ENCODE measurements around the gene AKIP1. TPM values are rescaled to one million over a fixed set of nuclear protein-coding genes. Genes with fewer than 3 reads are reported as not detected.
A peak's percentile ranks its signal among the peaks of the same experiment; 100 is the strongest.
"Not testable (repeated sequence)": the region's sequence is repeated elsewhere in the genome, so short reads cannot be mapped to it uniquely, and the experiment has no call there.

The AKIP1 gene
- total RNA-seq (2014; rRNA removed; shearing (Covaris generic)): 36.5 and 46.2 TPM in 2 replicates

GRCh38 chr11:8911029-8911823, at the start of gene AKIP1:
AKIP1 (plus strand) TSS chr11:8911189; CDS start chr11:8911450, 261 bp downstream.
- DNase-seq (ENCODE audit: low read depth): peak; percentile 92

- DNase-seq (ENCODE audit: low read depth): peak; percentile 46
These were observed 47.2 kb upstream of the AKIP1 start for GRCh38 chr11:8863838-8864237.

GRCh38 chr11:8865304-8865703, 45.7 kb upstream of the AKIP1 start:
- DNase-seq (ENCODE audit: low read depth): no peak

GRCh38 chr11:8867035-8867434, 44.0 kb upstream of the AKIP1 start:
- DNase-seq (ENCODE audit: low read depth): no peak

- peak; percentile 59 for DNase-seq (ENCODE audit: low read depth)
These were observed 42.9 kb upstream of the AKIP1 start for GRCh38 chr11:8867931-8868631.

- DNase-seq (ENCODE audit: low read depth): peak; percentile 76
These were observed 40.4 kb upstream of the AKIP1 start for GRCh38 chr11:8870411-8871170.

- peak; percentile 96 for DNase-seq (ENCODE audit: low read depth)
These were observed 39.7 kb upstream of the AKIP1 start for GRCh38 chr11:8871171-8871775.

- DNase-seq (ENCODE audit: low read depth): peak; percentile 14
These were observed 39.0 kb upstream of the AKIP1 start for GRCh38 chr11:8871962-8872361.

- DNase-seq (ENCODE audit: low read depth): peak; percentile 14
These were observed 37.1 kb upstream of the AKIP1 start for GRCh38 chr11:8873741-8874405.

GRCh38 chr11:8878771-8879170, 32.2 kb upstream of the AKIP1 start:
- DNase-seq (ENCODE audit: low read depth): no peak

GRCh38 chr11:8881585-8881984, 29.4 kb upstream of the AKIP1 start:
- DNase-seq (ENCODE audit: low read depth): not testable (repeated sequence)

- no peak for DNase-seq (ENCODE audit: low read depth)
These were observed 24.7 kb upstream of the AKIP1 start for GRCh38 chr11:8886322-8886721.

GRCh38 chr11:8891185-8891584, 19.8 kb upstream of the AKIP1 start:
- DNase-seq (ENCODE audit: low read depth): not testable (repeated sequence)

GRCh38 chr11:8899119-8899753, 11.8 kb upstream of the AKIP1 start:
- no peak for DNase-seq (ENCODE audit: low read depth)

- peak; percentile 80 for DNase-seq (ENCODE audit: low read depth)
These were observed 5.3 kb upstream of the AKIP1 start for GRCh38 chr11:8905528-8906165.

- peak; percentile 28 for DNase-seq (ENCODE audit: low read depth)
These were observed 3.9 kb upstream of the AKIP1 start for GRCh38 chr11:8907116-8907515.

- no peak for DNase-seq (ENCODE audit: low read depth)
These were observed 2.9 kb upstream of the AKIP1 start for GRCh38 chr11:8908099-8908498.

- DNase-seq (ENCODE audit: low read depth): no peak
These were observed 351 bp upstream of the AKIP1 start for GRCh38 chr11:8910649-8911026.

GRCh38 chr11:8913961-8914660, 3.1 kb downstream of the AKIP1 start:
- peak; percentile 29 for DNase-seq (ENCODE audit: low read depth)

GRCh38 chr11:8914661-8915018, 3.7 kb downstream of the AKIP1 start:
- no peak for DNase-seq (ENCODE audit: low read depth)
